H9 (cell line): ENCODE data around the gene MEMO1. TPM values are rescaled to one million over a fixed set of nuclear protein-coding genes. Genes with fewer than 3 reads are reported as not detected.
A peak's percentile ranks its signal among the peaks of the same experiment; 100 is the strongest.

Source experiments
- DNase-seq: peaks from one replicate; pipeline ENCODE4 v3.0.0-alpha.2; 2017
- H2AFZ ChIP-seq: one replicate; pipeline ENCODE4 v1.6.1; 2013; ENCODE audit warnings: mild to moderate bottlenecking, low read length, control low read depth, moderate library complexity
- H2AK5ac ChIP-seq: 2 replicates; pipeline ENCODE4 v1.6.1; 2013; ENCODE audit warnings: low read length, control low read depth, mixed read lengths; ENCODE audit not compliant: insufficient read length
- H2BK120ac ChIP-seq: one replicate; pipeline ENCODE4 v1.6.1; 2013; ENCODE audit warnings: low read depth, mild to moderate bottlenecking, low read length, control low read depth, inconsistent platforms; ENCODE audit not compliant: poor library complexity, severe bottlenecking
- H2BK12ac ChIP-seq: 2 replicates; pipeline ENCODE4 v1.6.1; 2013; ENCODE audit warnings: low read length, control low read depth, mixed read lengths, low read depth; ENCODE audit not compliant: insufficient read length
- H2BK15ac ChIP-seq: 2 replicates; pipeline ENCODE4 v1.6.1; 2013; ENCODE audit warnings: low read depth, low read length, control low read depth
- H2BK20ac ChIP-seq: one replicate; pipeline ENCODE4 v1.6.1; 2013; ENCODE audit warnings: low read depth, mild to moderate bottlenecking, low read length, control low read depth, inconsistent platforms; ENCODE audit not compliant: poor library complexity, severe bottlenecking
- H2BK5ac ChIP-seq: 2 replicates; pipeline ENCODE4 v1.6.1; 2013; ENCODE audit warnings: low read length, control low read depth, mixed read lengths; ENCODE audit not compliant: insufficient read length
- H3K14ac ChIP-seq: 2 replicates; pipeline ENCODE4 v1.6.1; 2013; ENCODE audit warnings: low read length, control low read depth; ENCODE audit not compliant: insufficient read depth
- H3K18ac ChIP-seq: 2 replicates; pipeline ENCODE4 v1.6.1; 2013; ENCODE audit warnings: low read depth, mild to moderate bottlenecking, mixed read lengths, low read length, control low read depth; ENCODE audit not compliant: insufficient read length
- H3K23ac ChIP-seq: 2 replicates; pipeline ENCODE4 v1.6.1; 2013; ENCODE audit warnings: low read length, control low read depth, mixed read lengths, low read depth; ENCODE audit not compliant: insufficient read length
- H3K23me2 ChIP-seq: 2 replicates; pipeline ENCODE4 v1.6.1; 2013; ENCODE audit warnings: low read depth, mild to moderate bottlenecking, mixed read lengths, low read length, control low read depth; ENCODE audit not compliant: insufficient read length, poor library complexity, severe bottlenecking
- H3K27ac ChIP-seq: 2 replicates; pipeline ENCODE4 v1.5.1; 2013; ENCODE audit warnings: low read length, control low read depth, mixed read lengths, low read depth; ENCODE audit not compliant: insufficient read length
- H3K27me3 ChIP-seq: 2 replicates; pipeline ENCODE4 v1.6.1; 2013; ENCODE audit warnings: low read length, control low read depth, inconsistent platforms; ENCODE audit not compliant: insufficient read depth
- H3K4ac ChIP-seq: 2 replicates; pipeline ENCODE4 v1.6.1; 2013; ENCODE audit warnings: low read depth, mild to moderate bottlenecking, control low read depth, inconsistent platforms, low read length, moderate library complexity
- H3K4me1 ChIP-seq: 2 replicates; pipeline ENCODE4 v1.6.1; 2013; ENCODE audit warnings: low read length, control low read depth, inconsistent platforms; ENCODE audit not compliant: insufficient read depth
- H3K4me2 ChIP-seq: 2 replicates; pipeline ENCODE4 v1.6.1; 2013; ENCODE audit warnings: low read length, control low read depth, mixed read lengths; ENCODE audit not compliant: insufficient read length, insufficient read depth
- H3K56ac ChIP-seq: 2 replicates; pipeline ENCODE4 v1.6.1; 2013; ENCODE audit warnings: low read depth, mild to moderate bottlenecking, mixed read lengths, low read length, control low read depth; ENCODE audit not compliant: insufficient read length
- H3K79me1 ChIP-seq: 2 replicates; pipeline ENCODE4 v1.6.1; 2013; ENCODE audit warnings: low read depth, mild to moderate bottlenecking, moderate library complexity, low read length, control low read depth, inconsistent platforms; ENCODE audit not compliant: insufficient read depth, poor library complexity, severe bottlenecking
- H3K79me2 ChIP-seq: 2 replicates; pipeline ENCODE4 v1.6.1; 2013; ENCODE audit warnings: low read length, control low read depth, inconsistent platforms; ENCODE audit not compliant: insufficient read depth
- H3K9ac ChIP-seq: 2 replicates; pipeline ENCODE4 v1.6.1; 2013; ENCODE audit warnings: low read length, control low read depth, mixed read lengths; ENCODE audit not compliant: insufficient read length; ENCODE audit errors: extremely low read depth
- H3K9me3 ChIP-seq: one replicate; pipeline ENCODE4 v1.6.1; 2013; ENCODE audit warnings: low read depth, low read length, inconsistent platforms; ENCODE audit not compliant: control insufficient read depth
- H3T11ph ChIP-seq: one replicate; pipeline ENCODE4 v1.6.1; 2013; ENCODE audit warnings: mild to moderate bottlenecking, low read length, control low read depth, inconsistent platforms
- H4K20me1 ChIP-seq: one replicate; pipeline ENCODE4 v1.6.1; 2013; ENCODE audit not compliant: control insufficient read depth, insufficient read length, insufficient read depth
- H4K5ac ChIP-seq: 2 replicates; pipeline ENCODE4 v1.6.1; 2013; ENCODE audit warnings: low read depth, mild to moderate bottlenecking, mixed read lengths, low read length, control low read depth; ENCODE audit not compliant: insufficient read length
- H4K8ac ChIP-seq: replicated peaks from 2 replicates; pipeline ENCODE4 v1.6.1; 2013; ENCODE audit warnings: low read length, control low read depth, mixed read lengths, low read depth; ENCODE audit not compliant: insufficient read length
- H4K91ac ChIP-seq: 2 replicates; pipeline ENCODE4 v1.6.1; 2013; ENCODE audit warnings: low read depth, mild to moderate bottlenecking, moderate library complexity, mixed read lengths, low read length, control low read depth; ENCODE audit not compliant: insufficient read length
- H3K27ac Mint-ChIP-seq, 3 experiments: 2 replicates in 2 of 3; 3 replicates in 1 of 3; pipeline ENCODE4 v1.8.0; 2020 to 2021; ENCODE audit warnings: mixed read lengths in 3 of 3, mild to moderate bottlenecking in 1 of 3, moderate library complexity in 1 of 3
- H3K27me3 Mint-ChIP-seq: 2 replicates; pipeline ENCODE4 v1.8.0; 2021; ENCODE audit warnings: low read depth, mild to moderate bottlenecking, moderate library complexity, mixed read lengths
- H3K36me3 Mint-ChIP-seq, 3 experiments: 2 replicates in 2 of 3; 3 replicates in 1 of 3; pipeline ENCODE4 v1.8.0; 2020 to 2021; ENCODE audit warnings: low read depth in 3 of 3, mixed read lengths in 3 of 3; ENCODE audit not compliant: insufficient read depth in 1 of 3
- H3K4me1 Mint-ChIP-seq, 2 experiments: 2 replicates each; pipeline ENCODE4 v1.8.0; 2020; ENCODE audit warnings: mixed read lengths in 2 of 2
- H3K4me3 Mint-ChIP-seq, 2 experiments: 2 replicates in 1 of 2; 3 replicates in 1 of 2; pipeline ENCODE4 v1.8.0; 2020 to 2021; ENCODE audit warnings: mild to moderate bottlenecking in 2 of 2, mixed read lengths in 2 of 2, moderate library complexity in 1 of 2
- H3K9me3 Mint-ChIP-seq, 2 experiments: 2 replicates in 1 of 2; 3 replicates in 1 of 2; pipeline ENCODE4 v1.8.0; 2020; ENCODE audit warnings: mild to moderate bottlenecking in 2 of 2, mixed read lengths in 2 of 2, moderate library complexity in 1 of 2
- WGBS: extraction: QIAGEN DNeasy Blood & Tissue Kit; methylation state at CpG from one replicate; pipeline ENCODE4 v1.1.7; 2013; ENCODE audit warnings: missing lambda C conversion rate, low lambda C conversion rate, mixed read lengths; ENCODE audit not compliant: insufficient read length; ENCODE audit errors: extremely low coverage; 5-methylcytosine and 5-hydroxymethylcytosine counted together
- total RNA-seq: library from RNA; stranded (reverse); gene quantifications from 2 replicates; pipeline ENCODE4 v1.2.1, GENCODE V29; 2021
- TF ChIP-seq, protein P1 (sequence below): fragments of 200-600 bp; sonication (generic); conservative IDR thresholded peaks from 3 replicates; pipeline ENCODE4 v1.8.0; 2021; ENCODE audit warnings: antibody characterized with exemption, mild to moderate bottlenecking

The MEMO1 gene
- total RNA-seq, 1 experiment from 2014 or later, result 49.4 TPM

DNA sequence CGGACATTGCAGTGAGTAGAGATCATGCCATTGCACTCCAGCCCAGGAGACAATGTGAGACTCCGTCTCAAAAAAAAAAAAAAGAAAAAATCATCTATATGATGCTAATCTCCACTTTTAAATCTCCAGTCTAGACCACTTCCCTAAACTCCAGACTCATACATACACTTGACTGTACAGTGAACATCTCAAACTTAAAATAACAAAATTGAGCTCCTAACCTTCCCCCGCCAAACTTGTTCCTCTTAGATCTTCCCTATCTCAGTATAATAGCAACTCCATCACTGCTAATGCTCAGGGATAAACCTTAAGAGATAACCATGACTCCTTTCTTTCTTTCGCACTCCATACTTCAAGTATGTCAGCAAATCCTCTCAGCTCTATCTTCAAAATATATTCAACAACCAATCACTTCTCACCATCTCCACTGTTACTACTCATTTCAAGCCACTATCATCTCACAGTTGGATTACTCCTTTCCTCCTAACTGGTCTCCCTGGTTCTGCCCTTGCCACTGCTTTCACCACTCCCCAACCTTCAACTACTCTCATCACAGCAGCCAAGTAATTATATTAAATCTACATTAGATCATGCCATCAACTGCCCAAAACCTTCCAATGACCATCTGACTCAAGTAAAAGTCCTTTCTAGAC, 12.0 kb downstream of the MEMO1 start:
- Histone ChIP-seq H3K79me2 (peaks cover 9% of the 10 kb centered on the region; the same call in 1 of the 2 replicates), H3K23ac (no peak overlapping the region), H3K4me1 (no peaks in the 10 kb centered on the region), H4K20me1 (no peaks in the 10 kb centered on the region), H3K14ac (no peak overlapping the region), H2AK5ac (no peak overlapping the region), H2BK5ac (no peak overlapping the region), H3K9ac (no peak overlapping the region), H2BK15ac (no peak overlapping the region), H2AFZ (no peak overlapping the region), H4K8ac (no peak overlapping the region), H3T11ph (no peak overlapping the region), H3K4me2 (no peak overlapping the region), H4K5ac (no peak overlapping the region), H2BK120ac (no peak overlapping the region), H3K18ac (no peak overlapping the region), H3K27ac (no peak overlapping the region), H3K79me1 (peaks cover 4% of the 10 kb centered on the region), H4K91ac (no peak overlapping the region), H3K4ac (no peak overlapping the region), H3K27me3 (no peaks in the 10 kb centered on the region), H3K9me3 (no peaks in the 10 kb centered on the region), H3K23me2 (no peaks in the 10 kb centered on the region), H2BK20ac (no peak overlapping the region), H2BK12ac (no peak overlapping the region), H3K56ac (no peak overlapping the region)
- TF ChIP-seq, protein P1, sequence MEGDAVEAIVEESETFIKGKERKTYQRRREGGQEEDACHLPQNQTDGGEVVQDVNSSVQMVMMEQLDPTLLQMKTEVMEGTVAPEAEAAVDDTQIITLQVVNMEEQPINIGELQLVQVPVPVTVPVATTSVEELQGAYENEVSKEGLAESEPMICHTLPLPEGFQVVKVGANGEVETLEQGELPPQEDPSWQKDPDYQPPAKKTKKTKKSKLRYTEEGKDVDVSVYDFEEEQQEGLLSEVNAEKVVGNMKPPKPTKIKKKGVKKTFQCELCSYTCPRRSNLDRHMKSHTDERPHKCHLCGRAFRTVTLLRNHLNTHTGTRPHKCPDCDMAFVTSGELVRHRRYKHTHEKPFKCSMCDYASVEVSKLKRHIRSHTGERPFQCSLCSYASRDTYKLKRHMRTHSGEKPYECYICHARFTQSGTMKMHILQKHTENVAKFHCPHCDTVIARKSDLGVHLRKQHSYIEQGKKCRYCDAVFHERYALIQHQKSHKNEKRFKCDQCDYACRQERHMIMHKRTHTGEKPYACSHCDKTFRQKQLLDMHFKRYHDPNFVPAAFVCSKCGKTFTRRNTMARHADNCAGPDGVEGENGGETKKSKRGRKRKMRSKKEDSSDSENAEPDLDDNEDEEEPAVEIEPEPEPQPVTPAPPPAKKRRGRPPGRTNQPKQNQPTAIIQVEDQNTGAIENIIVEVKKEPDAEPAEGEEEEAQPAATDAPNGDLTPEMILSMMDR, result no peak
- H3K27me3 Mint-ChIP-seq, result no peaks in the 10 kb centered on the region
- DNase-seq, result no peak
- peaks cover 0 to 3% (median 0%) of the 10 kb centered on the region in 3 experiments; a peak in 1 of 7 replicates for H3K36me3 Mint-ChIP-seq
- no peak overlapping the region for H3K4me3 Mint-ChIP-seq
- no CpG with 5 or more reads among the region's 4 CpGs for WGBS
- H3K27ac Mint-ChIP-seq, result peak overlapping the region in 1 of 3 experiments; percentile 5; a peak in 3 of 7 replicates
- no peaks in the 10 kb centered on the region for H3K9me3 Mint-ChIP-seq
- H3K4me1 Mint-ChIP-seq, result peaks cover 4 to 7% of the 10 kb centered on the region in 2 experiments; a peak in 2 of 4 replicates
